ENCODE results near the gene GNA14. TPM values are rescaled to one million over a fixed set of nuclear protein-coding genes. Genes with fewer than 3 reads are reported as not detected.

The GNA14 gene
- total and polyA plus RNA-seq, 2 of the 8 experiments (the other 6 are each of a cell fraction or from before 2014, with no cell fraction given) = 3.4 to 6.3 TPM

DNA sequence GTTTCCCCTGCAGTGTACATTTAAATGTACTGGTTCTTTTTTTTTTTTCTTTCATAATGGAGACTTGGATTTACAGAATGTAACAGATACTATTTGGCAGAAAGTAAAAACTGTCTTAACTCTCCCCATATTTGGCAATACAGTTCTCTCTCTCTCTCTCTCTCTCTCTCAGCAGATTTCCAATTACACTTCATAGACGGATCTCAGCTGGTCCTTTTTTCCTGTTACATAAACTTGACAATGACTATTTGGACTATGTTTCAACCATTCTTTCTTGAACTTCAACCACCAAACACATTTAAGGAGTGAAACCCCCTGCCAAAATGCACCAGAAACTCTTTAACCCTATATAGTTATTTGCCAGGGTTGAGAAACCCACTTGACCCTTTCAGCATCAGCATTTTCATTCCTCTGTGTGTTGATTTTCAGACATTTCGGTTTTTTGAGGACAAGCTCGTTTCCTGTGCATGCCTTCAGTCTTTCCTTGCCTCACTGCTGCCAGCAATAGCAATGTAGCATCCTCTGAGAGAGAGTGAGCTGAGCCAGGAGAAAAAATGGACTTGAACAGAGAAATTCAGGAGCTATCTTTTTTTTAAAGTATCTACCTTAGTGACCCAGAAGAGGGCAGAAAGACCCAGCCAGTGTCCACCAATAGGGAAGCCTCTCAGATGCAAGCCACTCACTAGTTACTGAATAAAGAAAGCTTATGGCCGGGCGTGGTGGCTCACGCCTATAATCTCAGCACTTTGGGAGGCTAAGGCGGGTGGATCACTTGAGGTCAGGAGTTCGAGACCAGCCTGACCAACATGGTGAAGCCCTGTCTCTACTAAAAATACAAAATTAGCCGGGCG, 26.0 kb upstream of the GNA14 start:
- H3K4me3 ChIP-seq (ENCODE audit: extremely low read depth in 1 of 4, insufficient read depth in 2 of 4, low read depth in 3 of 4, low read length in 4 of 4) = no peak overlapping the region
- H2BK20ac ChIP-seq (ENCODE audit: low read length) = no peak overlapping the region
- H4K8ac ChIP-seq (ENCODE audit: extremely low read depth, insufficient read depth, low read length) = no peak overlapping the region
- no peaks in the 10 kb centered on the region for H3K4me1 ChIP-seq (replicated peaks in 1 of 4; ENCODE audit: control insufficient read depth in 3 of 4, insufficient read depth in 4 of 4, low read length in 3 of 4)
- H3K36me3 ChIP-seq (ENCODE audit: control insufficient read depth in 2 of 4, insufficient read depth in 4 of 4, low read length in 3 of 4) = no peaks in the 10 kb centered on the region
- H4K5ac ChIP-seq (ENCODE audit: insufficient read length, low read depth, low read length) = no peak overlapping the region
- FAIRE-seq (no peak), DNase-seq (ENCODE audit: low read depth in 1 of 2, low spot score in 2 of 2) (peak in 1 of 2 experiments; percentile 42)
- H3K27ac ChIP-seq (ENCODE audit: low read depth, low read length) = no peak overlapping the region
- no peak overlapping the region for H3K14ac ChIP-seq (ENCODE audit: insufficient read length)
- H3K23ac ChIP-seq (ENCODE audit: insufficient read length) = no peak overlapping the region
- no peaks in the 10 kb centered on the region for H3K9me3 ChIP-seq (ENCODE audit: insufficient read depth in 2 of 2, low read depth in 1 of 2, low read length in 1 of 2)
- no peak overlapping the region for H2BK120ac ChIP-seq (replicated peaks; ENCODE audit: low read depth, low read length)
- H4K20me1 ChIP-seq (replicated peaks in 1 of 2; ENCODE audit: control insufficient read depth in 1 of 2, insufficient read depth in 2 of 2, low read length in 2 of 2) = no peaks in the 10 kb centered on the region
- no peaks in the 10 kb centered on the region for H3K27me3 ChIP-seq (replicated peaks in 1 of 4; ENCODE audit: control insufficient read depth in 3 of 4, extremely low read depth in 1 of 4, insufficient read depth in 3 of 4, low read length in 3 of 4)
- H2AK5ac ChIP-seq (ENCODE audit: low read depth, low read length) = no peak overlapping the region
- H3K79me1 ChIP-seq (ENCODE audit: low read depth, low read length) = no peaks in the 10 kb centered on the region
- H3K4ac ChIP-seq (replicated peaks; ENCODE audit: insufficient read length, low read depth, low read length) = no peak overlapping the region
- no peak overlapping the region for H3K56ac ChIP-seq (replicated peaks; ENCODE audit: insufficient read length, low read depth, low read length)
- H3K4me2 ChIP-seq (ENCODE audit: insufficient read depth in 1 of 2, low read depth in 2 of 2, low read length in 2 of 2) = no peak overlapping the region
- 87% methylated on average over 9 of the region's 10 CpGs; no CpG with 5 or more reads in 1 of the 2 experiments for WGBS, 2 experiments (ENCODE audit: extremely low coverage in 1 of 2, insufficient coverage in 1 of 2, insufficient read length in 1 of 2, insufficient replicate concordance in 2 of 2, low coverage in 1 of 2, low lambda C conversion rate in 2 of 2, missing lambda C conversion rate in 1 of 2)
- no peak overlapping the region for H3K9ac ChIP-seq (replicated peaks in 1 of 4; ENCODE audit: extremely low read depth in 1 of 4, low read depth in 3 of 4, low read length in 3 of 4)
- no peak overlapping the region for H3K18ac ChIP-seq (ENCODE audit: extremely low read depth, low read length)
- no peak overlapping the region for H4K91ac ChIP-seq (replicated peaks; ENCODE audit: insufficient read length, low read length)
- no peak overlapping the region for H2BK15ac ChIP-seq (ENCODE audit: low read length)
- no peak overlapping the region for H2BK12ac ChIP-seq (ENCODE audit: low read depth, low read length)
- H3K79me2 ChIP-seq (ENCODE audit: control insufficient read depth in 1 of 2, insufficient read depth in 2 of 2, low read length in 2 of 2) = no peaks in the 10 kb centered on the region
- H3K23me2 ChIP-seq (ENCODE audit: low read depth, low read length) = no peaks in the 10 kb centered on the region
- no peak overlapping the region for H2BK5ac ChIP-seq (ENCODE audit: low read depth, low read length)
- H2AFZ ChIP-seq (ENCODE audit: low read length) = no peak overlapping the region
- ChIA-PET POLR2A (ENCODE audit: partially characterized antibody) (no interaction called here), CTCF (ENCODE audit: partially characterized antibody) (interaction anchor here (0.7 to 2.7 kb wide), 18 partner anchors 9 to 241 kb away, joined by 3 to 16 read pairs (median 5); partner anchors contain the start of gene GNA14)
- TF ChIP-seq SIRT6 (IDR thresholded peaks at IDR 0.05; ENCODE audit: low read length) (no peak), TBP (IDR thresholded peaks at IDR 0.05; ENCODE audit: low read depth, low read length) (no peak), CTBP2 (IDR thresholded peaks at IDR 0.05; ENCODE audit: borderline replicate concordance, insufficient read depth, insufficient read length, low read length) (no peak), KDM4A (IDR thresholded peaks at IDR 0.05; ENCODE audit: low read depth, low read length, severe bottlenecking) (no peak), RNF2 (IDR thresholded peaks at IDR 0.05; ENCODE audit: borderline replicate concordance, low read depth, low read length, missing control alignments, poor library complexity, severe bottlenecking) (no peak), BRCA1 (IDR thresholded peaks at IDR 0.05; ENCODE audit: low read depth, low read length) (no peak), RAD21 (IDR thresholded peaks at IDR 0.05 in 1 of 2, conservative IDR thresholded peaks at IDR 0.05 in 1 of 2; ENCODE audit: low read depth in 2 of 2, low read length in 2 of 2) (peak; percentile 32 to 54; a peak in 3 of 4 replicates)
- TF ChIP-seq, protein P1, sequence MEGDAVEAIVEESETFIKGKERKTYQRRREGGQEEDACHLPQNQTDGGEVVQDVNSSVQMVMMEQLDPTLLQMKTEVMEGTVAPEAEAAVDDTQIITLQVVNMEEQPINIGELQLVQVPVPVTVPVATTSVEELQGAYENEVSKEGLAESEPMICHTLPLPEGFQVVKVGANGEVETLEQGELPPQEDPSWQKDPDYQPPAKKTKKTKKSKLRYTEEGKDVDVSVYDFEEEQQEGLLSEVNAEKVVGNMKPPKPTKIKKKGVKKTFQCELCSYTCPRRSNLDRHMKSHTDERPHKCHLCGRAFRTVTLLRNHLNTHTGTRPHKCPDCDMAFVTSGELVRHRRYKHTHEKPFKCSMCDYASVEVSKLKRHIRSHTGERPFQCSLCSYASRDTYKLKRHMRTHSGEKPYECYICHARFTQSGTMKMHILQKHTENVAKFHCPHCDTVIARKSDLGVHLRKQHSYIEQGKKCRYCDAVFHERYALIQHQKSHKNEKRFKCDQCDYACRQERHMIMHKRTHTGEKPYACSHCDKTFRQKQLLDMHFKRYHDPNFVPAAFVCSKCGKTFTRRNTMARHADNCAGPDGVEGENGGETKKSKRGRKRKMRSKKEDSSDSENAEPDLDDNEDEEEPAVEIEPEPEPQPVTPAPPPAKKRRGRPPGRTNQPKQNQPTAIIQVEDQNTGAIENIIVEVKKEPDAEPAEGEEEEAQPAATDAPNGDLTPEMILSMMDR (IDR thresholded peaks at IDR 0.05; ENCODE audit: control extremely low read depth in 1 of 3, insufficient read depth in 1 of 3, low read depth in 1 of 3, low read length in 3 of 3) = peak in 1 of 3 experiments; percentile 6; a peak in 1 of 4 replicates

All from H1 (cell line).